Adrenal gland (tissue), 12 donors: ENCODE measurements around the gene GCN1. TPM values are rescaled to one million over a fixed set of nuclear protein-coding genes. Genes with fewer than 3 reads are reported as not detected.

Experiments used
- DNase-seq, 7 donors: peaks; one replicate each; pipeline ENCODE4 v3.0.0-alpha.2; 2019 to 2020
- H3K27ac ChIP-seq, 5 donors: fragments of 200-600 bp; sonication (generic) in 4 of 5; 1 replicate in 3 of 5; 2 replicates in 2 of 5; pipeline versions ENCODE4 v1.5.1 to v1.8.0; 2016 to 2020; ENCODE audit warnings: mild to moderate bottlenecking in 1 of 5
- H3K27me3 ChIP-seq: fragments of 200-600 bp; 2 replicates; pipeline ENCODE4 v1.8.0; 2021
- H3K36me3 ChIP-seq, 2 donors: fragments of 200-600 bp; replicated peaks in 1 of 2; 1 replicate in 1 of 2; 2 replicates in 1 of 2; pipeline versions ENCODE4 v1.5.1 to v1.8.0; 2018 to 2022
- H3K4me1 ChIP-seq, 2 donors: fragments of 200-600 bp; replicated peaks in 1 of 2; 1 replicate in 1 of 2; 2 replicates in 1 of 2; pipeline versions ENCODE4 v1.5.1 to v1.8.0; 2018 to 2021
- H3K4me3 ChIP-seq, 4 donors: fragments of 200-600 bp; sonication (generic) in 3 of 4; one replicate each; pipeline ENCODE4 v1.5.1; 2016 to 2018
- H3K9me3 ChIP-seq, 3 donors: fragments of 200-600 bp; sonication (generic) in 1 of 3; replicated peaks in 1 of 3; 1 replicate in 2 of 3; 2 replicates in 1 of 3; pipeline versions ENCODE4 v1.5.1 to v1.8.0; 2016 to 2021
- CTCF ChIP-seq, 6 experiments: fragments of 450-650 bp in 4 of 6; fragments of 200-600 bp in 2 of 6; sonication (generic) in 1 of 6; IDR thresholded peaks; 1 replicate in 5 of 6; 2 replicates in 1 of 6; pipeline versions ENCODE4 v1.5.1 to v1.8.0; 2016 to 2021; ENCODE audit warnings: antibody characterized with exemption in 6 of 6, mild to moderate bottlenecking in 2 of 6, moderate library complexity in 1 of 6
- POLR2A ChIP-seq, 2 donors: fragments of 450-650 bp; IDR thresholded peaks; one replicate each; pipeline ENCODE4 v1.6.1; 2017; ENCODE audit warnings: antibody characterized with exemption in 2 of 2, mild to moderate bottlenecking in 2 of 2, moderate library complexity in 1 of 2
- WGBS, 4 donors: extraction: QIAGEN DNeasy Blood & Tissue Kit in 2 of 4; methylation state at CpG; one replicate each; pipeline versions ENCODE4 v1.1.5 to v1.1.7; 2013 to 2017; 5-methylcytosine and 5-hydroxymethylcytosine counted together
- intact Hi-C, 2 donors: fragments of 100-400 bp; cut with DNase I; formaldehyde crosslinking; loops; one replicate each; pipeline versions ENCODE4 v1.14.1 to v1.15.0; 2022 to 2023
- polyA plus RNA-seq, 3 donors: library from polyadenylated mRNA; stranded (reverse); fragments of 200-250 nt in 2 of 3; fragments of 350-450 nt in 1 of 3; fragmentation: Illumina TruSeq in 1 of 3; extraction: RNeasy Lipid Tissue Mini Kit (QIAGEN cat#74804) in 1 of 3; gene quantifications; one replicate each; pipeline ENCODE4 v1.2.3, GENCODE V29; 2013 to 2014
- total RNA-seq, 9 donors: library from RNA; depleted of rRNA in 4 of 9; stranded (reverse); fragments of >200 nt in 4 of 9; fragments of 120-200 nt in 1 of 9; fragmentation: NEBNext Ultra II Directional in 1 of 9; extraction: Animal tissue kit (Norgen Biotek cat#: 25700) in 1 of 9; gene quantifications; one replicate each; pipeline versions ENCODE4 v1.1.0 to v1.2.4, GENCODE V29; 2013 to 2023
- donor health status: healthy with polysubstance abuse.
- donor health status: Bipolar disorder and iron deficiency.
- donor health status: DM: yes; HTN: yes; CAD: no.
- donor health status: DM: no; HTN: no; CAD: no.
- donor health status: DM: no; HTN: no; CAD: no.
- donor health status: DM: yes; HTN: yes; CAD: no.

The GCN1 gene
- total and polyA plus RNA-seq, 12 donors = 22.0 to 98.5 (median 46.5) TPM

GRCh38 chr12:120148011-120148410, 46.5 kb downstream of the GCN1 start:
- TF ChIP-seq CTCF (IDR thresholded peaks at IDR 0.05) (no peak), POLR2A (IDR thresholded peaks at IDR 0.05) (no peak)

GRCh38 chr12:120145164-120145563, 49.4 kb downstream of the GCN1 start:
- 93 to 96% (median 95%) methylated on average over 2 to 8 of the region's 8 CpGs for WGBS, 4 donors
- no peaks in the 10 kb centered on the region for H3K27me3 ChIP-seq
- intact Hi-C loops = no loop called here
- no peak overlapping the region for H3K4me3 ChIP-seq
- H3K4me1 ChIP-seq = no peaks in the 10 kb centered on the region
- H3K36me3 ChIP-seq = peaks cover 0 to 100% of the 10 kb centered on the region in 2 donors
- H3K27ac ChIP-seq = no peak overlapping the region
- no peak for DNase-seq
- no peaks in the 10 kb centered on the region for H3K9me3 ChIP-seq
- TF ChIP-seq POLR2A (IDR thresholded peaks at IDR 0.05) (no peak), CTCF (IDR thresholded peaks at IDR 0.05) (no peak)

More at GRCh38 chr12:120148011-120148410, 46.5 kb downstream of the GCN1 start:
- no peak overlapping the region for H3K27ac ChIP-seq
- intact Hi-C loops = no loop called here
- H3K36me3 ChIP-seq = peaks cover 0 to 95% of the 10 kb centered on the region in 2 donors
- no peak overlapping the region for H3K4me3 ChIP-seq
- WGBS, 4 donors = 94 to 98% (median 96%) methylated on average over 8 to 11 of the region's 11 CpGs
- no peaks in the 10 kb centered on the region for H3K9me3 ChIP-seq
- no peaks in the 10 kb centered on the region for H3K4me1 ChIP-seq
- no peak for DNase-seq
- H3K27me3 ChIP-seq = no peaks in the 10 kb centered on the region

GRCh38 chr12:120144215-120144614, 50.3 kb downstream of the GCN1 start:
- Histone ChIP-seq H3K9me3 (no peaks in the 10 kb centered on the region), H3K27ac (no peak overlapping the region), H3K36me3 (peaks cover 0 to 100% of the 10 kb centered on the region in 2 donors), H3K4me1 (no peaks in the 10 kb centered on the region), H3K27me3 (no peaks in the 10 kb centered on the region), H3K4me3 (no peak overlapping the region)
- WGBS, 4 donors = 95 to 97% (median 96%) methylated on average over 5 to 11 of the region's 11 CpGs
- intact Hi-C loops = no loop called here
- no peak for DNase-seq
- TF ChIP-seq CTCF (IDR thresholded peaks at IDR 0.05) (no peak), POLR2A (IDR thresholded peaks at IDR 0.05) (no peak)

GRCh38 chr12:120142231-120142877, 52.2 kb downstream of the GCN1 start:
- peaks cover 0 to 100% of the 10 kb centered on the region in 2 donors for H3K36me3 ChIP-seq
- H3K4me3 ChIP-seq = no peak overlapping the region
- no peaks in the 10 kb centered on the region for H3K9me3 ChIP-seq
- 93 to 98% (median 96%) methylated on average over 7 to 14 of the region's 14 CpGs for WGBS, 4 donors
- H3K27ac ChIP-seq = no peak overlapping the region
- TF ChIP-seq CTCF (IDR thresholded peaks at IDR 0.05) (no peak), POLR2A (IDR thresholded peaks at IDR 0.05) (no peak)
- H3K4me1 ChIP-seq = no peaks in the 10 kb centered on the region
- H3K27me3 ChIP-seq = no peaks in the 10 kb centered on the region
- DNase-seq = no peak
- intact Hi-C loops = no loop called here
